Thyroid gland (tissue), 4 donors: ENCODE results near the gene BRIP1. TPM values are rescaled to one million over a fixed set of nuclear protein-coding genes. Genes with fewer than 3 reads are reported as not detected.

Experiments used
- DNase-seq, 2 donors: peaks; one replicate each; pipeline ENCODE4 v3.0.0-alpha.2; 2019
- H3K27ac ChIP-seq, 3 donors: fragments of 200-600 bp; sonication (generic); 1 replicate in 2 of 3; 2 replicates in 1 of 3; pipeline ENCODE4 v1.5.1; 2016 to 2019; ENCODE audit warnings: mild to moderate bottlenecking in 1 of 3, moderate library complexity in 1 of 3
- H3K27me3 ChIP-seq: fragments of 200-600 bp; sonication (generic); one replicate; pipeline ENCODE4 v1.5.1; 2019
- H3K36me3 ChIP-seq, 2 donors: fragments of 200-600 bp; sonication (generic); one replicate each; pipeline ENCODE4 v1.5.1; 2016 to 2019
- H3K4me1 ChIP-seq, 2 donors: fragments of 200-600 bp; sonication (generic); one replicate each; pipeline ENCODE4 v1.5.1; 2017 to 2019
- H3K4me3 ChIP-seq, 3 donors: fragments of 200-600 bp; sonication (generic); replicated peaks in 1 of 3; 1 replicate in 2 of 3; 2 replicates in 1 of 3; pipeline ENCODE4 v1.5.1; 2016; ENCODE audit warnings: mild to moderate bottlenecking in 1 of 3
- H3K9me3 ChIP-seq: fragments of 200-600 bp; sonication (generic); one replicate; pipeline ENCODE4 v1.5.1; 2017
- POLR2A ChIP-seq, 2 donors: fragments of 450-650 bp; IDR thresholded peaks; one replicate each; pipeline ENCODE4 v1.6.1; 2017; ENCODE audit warnings: antibody characterized with exemption in 2 of 2, mild to moderate bottlenecking in 2 of 2, moderate library complexity in 1 of 2
- WGBS, 2 donors: methylation state at CpG; one replicate each; pipeline ENCODE4 v1.1.5; 2017; 5-methylcytosine and 5-hydroxymethylcytosine counted together
- intact Hi-C: fragments of 100-400 bp; cut with DNase I; formaldehyde crosslinking; loops from one replicate; pipeline ENCODE4 v1.15.1; 2023
- total RNA-seq, 4 donors: library from RNA; depleted of rRNA; stranded (reverse); fragments of >200 nt; gene quantifications; one replicate each; pipeline ENCODE4 v1.2.3, GENCODE V29; 2016
- TF ChIP-seq, protein P1 (sequence below), 6 experiments: fragments of 200-600 bp in 3 of 6; fragments of 450-650 bp in 3 of 6; sonication (generic) in 3 of 6; IDR thresholded peaks; one replicate each; pipeline ENCODE4 v1.5.1; 2016 to 2019; ENCODE audit warnings: antibody characterized with exemption in 6 of 6, mild to moderate bottlenecking in 2 of 6, inconsistent platforms in 1 of 6, moderate library complexity in 1 of 6

BRIP1 gene
- under 1 TPM in 1 of 4 donors, not detected in 3; 0.40 TPM for total RNA-seq

DNA sequence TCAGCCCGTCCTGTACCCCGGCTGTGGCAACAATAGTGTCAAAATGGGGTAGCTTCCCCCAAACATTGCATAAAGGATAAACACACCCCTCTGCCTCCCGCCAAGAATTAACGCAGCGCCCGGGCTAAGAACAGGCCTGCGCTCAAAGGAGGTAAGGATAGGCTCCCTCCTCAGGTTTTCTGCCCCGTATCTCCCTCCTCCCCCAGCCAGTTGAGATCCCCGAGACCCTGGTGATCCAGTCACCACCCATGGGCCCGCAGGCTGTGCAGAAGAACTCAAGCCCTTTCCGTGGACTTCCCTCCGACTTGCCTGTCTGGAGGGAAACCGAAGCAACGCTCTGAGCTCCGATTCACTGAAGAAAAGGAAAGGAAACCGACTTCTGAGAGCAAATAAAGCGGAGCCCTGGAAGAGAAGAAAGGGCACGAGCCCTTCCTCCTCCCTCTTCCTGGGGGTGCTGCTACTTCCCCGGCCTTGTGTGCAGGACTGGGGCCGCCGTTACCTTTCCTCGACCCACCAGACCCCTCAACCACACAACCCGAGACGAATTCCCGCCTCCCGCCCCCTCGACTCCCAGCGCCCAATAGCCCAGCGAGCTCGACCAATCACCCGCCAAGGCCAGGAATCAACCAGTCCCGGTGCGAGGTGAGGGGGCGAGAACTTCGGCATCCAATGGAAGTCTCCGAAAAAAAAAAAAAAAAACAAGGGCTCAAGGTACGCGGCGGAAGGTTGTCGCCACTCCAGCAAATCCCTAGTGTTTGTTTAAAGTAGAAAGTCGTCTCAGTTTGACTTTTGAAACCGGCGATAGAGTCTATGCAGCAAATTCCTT is at the start of gene BRIP1:
TSS of gene BRIP1 (minus strand) at position 554 of the 826 bp plus-strand sequence. CDS start 1,989 bp downstream, outside the sequence.
- TF ChIP-seq, protein P1, sequence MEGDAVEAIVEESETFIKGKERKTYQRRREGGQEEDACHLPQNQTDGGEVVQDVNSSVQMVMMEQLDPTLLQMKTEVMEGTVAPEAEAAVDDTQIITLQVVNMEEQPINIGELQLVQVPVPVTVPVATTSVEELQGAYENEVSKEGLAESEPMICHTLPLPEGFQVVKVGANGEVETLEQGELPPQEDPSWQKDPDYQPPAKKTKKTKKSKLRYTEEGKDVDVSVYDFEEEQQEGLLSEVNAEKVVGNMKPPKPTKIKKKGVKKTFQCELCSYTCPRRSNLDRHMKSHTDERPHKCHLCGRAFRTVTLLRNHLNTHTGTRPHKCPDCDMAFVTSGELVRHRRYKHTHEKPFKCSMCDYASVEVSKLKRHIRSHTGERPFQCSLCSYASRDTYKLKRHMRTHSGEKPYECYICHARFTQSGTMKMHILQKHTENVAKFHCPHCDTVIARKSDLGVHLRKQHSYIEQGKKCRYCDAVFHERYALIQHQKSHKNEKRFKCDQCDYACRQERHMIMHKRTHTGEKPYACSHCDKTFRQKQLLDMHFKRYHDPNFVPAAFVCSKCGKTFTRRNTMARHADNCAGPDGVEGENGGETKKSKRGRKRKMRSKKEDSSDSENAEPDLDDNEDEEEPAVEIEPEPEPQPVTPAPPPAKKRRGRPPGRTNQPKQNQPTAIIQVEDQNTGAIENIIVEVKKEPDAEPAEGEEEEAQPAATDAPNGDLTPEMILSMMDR (IDR thresholded peaks at IDR 0.05): no peak
- no peak for TF ChIP-seq POLR2A (IDR thresholded peaks at IDR 0.05)
- Histone ChIP-seq H3K27ac (peak within 1 kb of the TSS in 2 of 3 donors; percentile 47 to 67), H3K36me3 (no peaks in the 10 kb centered on the region), H3K4me3 (peak within 1 kb of the TSS; percentile 50 to 82 (median 63)), H3K27me3 (no peaks in the 10 kb centered on the region), H3K4me1 (peaks cover 0 to 5% of the 10 kb centered on the region in 2 donors), H3K9me3 (no peaks in the 10 kb centered on the region)
- 0 to 1% methylated on average over 33 to 43 of the region's 43 CpGs for WGBS, 2 donors
- intact Hi-C loops: no loop called here
- peak; percentile 89 to 92 for DNase-seq

- Histone ChIP-seq H3K9me3 (no peaks in the 10 kb centered on the region), H3K27ac (no peak overlapping the region), H3K4me1 (no peaks in the 10 kb centered on the region), H3K4me3 (no peak overlapping the region), H3K27me3 (no peaks in the 10 kb centered on the region), H3K36me3 (peaks cover 10 to 25% of the 10 kb centered on the region in 2 donors)
- WGBS, 2 donors: 88 to 98% methylated on average over 7 of the region's 7 CpGs
- TF ChIP-seq, protein P1 (IDR thresholded peaks at IDR 0.05): no peak
- no peak for TF ChIP-seq POLR2A (IDR thresholded peaks at IDR 0.05)
- intact Hi-C loops: no loop called here
- DNase-seq: no peak
Observed at GRCh38 chr17:61908292-61909037, 45.1 kb upstream of the BRIP1 start.

DNA sequence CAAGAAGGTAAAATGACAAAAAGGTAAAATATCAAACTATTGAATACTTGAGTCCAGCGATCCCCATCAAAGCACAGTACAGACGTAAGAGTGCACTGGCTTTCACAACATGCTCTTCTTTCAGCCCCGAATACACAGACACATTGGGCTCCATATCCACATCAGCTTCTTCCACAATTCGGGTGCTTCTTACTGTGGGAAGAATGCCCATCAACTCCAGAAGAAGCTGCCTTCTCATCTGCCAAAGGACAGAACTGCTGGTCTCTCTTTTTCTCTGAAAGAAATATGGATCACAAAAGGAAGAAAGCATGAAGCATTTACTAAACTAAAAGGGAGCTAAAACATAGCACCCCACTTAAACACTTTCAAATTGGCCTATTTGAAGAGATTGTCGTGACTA is 44.0 kb upstream of the BRIP1 start:
- WGBS, 2 donors: 94 to 95% methylated on average over 5 of the region's 5 CpGs
- TF ChIP-seq, protein P1 (IDR thresholded peaks at IDR 0.05): no peak
- TF ChIP-seq POLR2A (IDR thresholded peaks at IDR 0.05): no peak
- Histone ChIP-seq H3K4me3 (no peak overlapping the region), H3K27ac (no peak overlapping the region), H3K9me3 (no peaks in the 10 kb centered on the region), H3K4me1 (no peaks in the 10 kb centered on the region), H3K36me3 (peaks cover 10 to 25% of the 10 kb centered on the region in 2 donors), H3K27me3 (no peaks in the 10 kb centered on the region)
- intact Hi-C loops: no loop called here
- DNase-seq: no peak

- DNase-seq: no peak
- no peak for TF ChIP-seq POLR2A (IDR thresholded peaks at IDR 0.05)
- TF ChIP-seq, protein P1 (IDR thresholded peaks at IDR 0.05): no peak
- Histone ChIP-seq H3K27ac (no peak overlapping the region), H3K9me3 (no peaks in the 10 kb centered on the region), H3K4me3 (no peak overlapping the region), H3K4me1 (no peaks in the 10 kb centered on the region), H3K27me3 (no peaks in the 10 kb centered on the region), H3K36me3 (peaks cover 0 to 16% of the 10 kb centered on the region in 2 donors)
- intact Hi-C loops: no loop called here
- WGBS, 2 donors: 77 to 98% methylated on average over 5 of the region's 5 CpGs
Observed at GRCh38 chr17:61904094-61904710, 40.9 kb upstream of the BRIP1 start.
